ENCODE data around the gene DEFB132. TPM values are rescaled to one million over a fixed set of nuclear protein-coding genes. Genes with fewer than 3 reads are reported as not detected.

The DEFB132 gene
- total RNA-seq, 1 donor from 2014 or later = not detected

Other genes with a start within 250 kb of the DEFB132 start
- not detected for gene DEFB125, start 170.1 kb upstream of the DEFB132 start, total RNA-seq
- gene DEFB126, start 115.1 kb upstream of the DEFB132 start, total RNA-seq = not detected
- gene DEFB127, start 100.3 kb upstream of the DEFB132 start, total RNA-seq = not detected
- not detected for gene DEFB128, start 68.0 kb upstream of the DEFB132 start, total RNA-seq
- not detected for gene DEFB129, start 30.5 kb upstream of the DEFB132 start, total RNA-seq
- 6.9 TPM for gene C20orf96, start 33.0 kb downstream of the DEFB132 start, total RNA-seq
- gene ZCCHC3, start 39.8 kb downstream of the DEFB132 start, total RNA-seq = 11.0 TPM
- gene SOX12, start 67.8 kb downstream of the DEFB132 start, total RNA-seq = 18.3 TPM
- gene NRSN2, start 89.4 kb downstream of the DEFB132 start, total RNA-seq = 17.4 TPM
- 0.40 TPM for gene TRIB3, start 123.0 kb downstream of the DEFB132 start, total RNA-seq
- 44.8 TPM for gene RBCK1, start 150.6 kb downstream of the DEFB132 start, total RNA-seq
- gene TBC1D20, start 204.8 kb downstream of the DEFB132 start, total RNA-seq = 23.3 TPM

Data from left ventricle myocardium superior (tissue), 1 donor.